Ovary (tissue), 3 donors: ENCODE measurements around the gene AFF1.

ENCODE experiments used
- CTCF ChIP-seq, 3 donors: fragments of 450-650 bp in 2 of 3; fragments of 200-600 bp in 1 of 3; IDR thresholded peaks; one replicate each; pipeline versions ENCODE4 v1.5.1 to v1.8.0; 2016 to 2022; ENCODE audit warnings: antibody characterized with exemption in 3 of 3, mild to moderate bottlenecking in 1 of 3
- POLR2A ChIP-seq: fragments of 450-650 bp; IDR thresholded peaks from one replicate; pipeline ENCODE4 v1.6.1; 2017; ENCODE audit warnings: antibody characterized with exemption, mild to moderate bottlenecking, moderate library complexity
- donor health status: DM: no; HTN: no; CAD: no.

GRCh38 chr4:86955888-86956451 lies 21.2 kb downstream of the AFF1 start:
- no peak for TF ChIP-seq CTCF (IDR thresholded peaks at IDR 0.05)
- no peak for TF ChIP-seq POLR2A
